Uterus (tissue), 2 donors: ENCODE results near the gene SGCG.

Experiments
- POLR2A ChIP-seq, 2 donors: fragments of 450-650 bp; IDR thresholded peaks; one replicate each; pipeline ENCODE4 v1.6.1; 2016; ENCODE audit warnings: antibody characterized with exemption in 2 of 2, mild to moderate bottlenecking in 1 of 2, moderate library complexity in 1 of 2
- TF ChIP-seq, protein P1 (sequence below), 4 experiments: fragments of 200-600 bp in 2 of 4; fragments of 450-650 bp in 2 of 4; sonication (generic) in 2 of 4; IDR thresholded peaks; one replicate each; pipeline ENCODE4 v1.5.1; 2016 to 2019; ENCODE audit warnings: antibody characterized with exemption in 4 of 4, mild to moderate bottlenecking in 2 of 4, moderate library complexity in 1 of 4

DNA sequence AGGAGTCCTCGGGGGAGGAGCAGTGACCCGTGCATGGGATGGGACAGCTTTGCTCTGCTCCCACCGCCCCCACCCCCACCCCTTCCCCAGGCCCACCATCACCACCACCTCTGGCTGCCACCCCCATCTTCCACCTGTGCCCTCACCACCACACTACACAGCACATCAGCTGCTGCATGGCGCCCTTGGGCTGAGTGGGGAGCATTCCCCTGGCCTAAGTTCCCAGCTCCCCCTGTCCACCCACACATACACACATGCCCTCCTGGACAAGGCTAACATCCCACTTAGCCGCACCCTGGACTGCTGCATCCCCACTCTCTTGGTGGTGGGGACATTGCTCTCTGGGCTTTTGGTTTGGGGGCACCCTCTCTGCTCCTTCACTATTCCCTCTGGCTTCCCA, 46.2 kb upstream of the SGCG start:
- no peak for TF ChIP-seq POLR2A (IDR thresholded peaks at IDR 0.05)
- TF ChIP-seq, protein P1, sequence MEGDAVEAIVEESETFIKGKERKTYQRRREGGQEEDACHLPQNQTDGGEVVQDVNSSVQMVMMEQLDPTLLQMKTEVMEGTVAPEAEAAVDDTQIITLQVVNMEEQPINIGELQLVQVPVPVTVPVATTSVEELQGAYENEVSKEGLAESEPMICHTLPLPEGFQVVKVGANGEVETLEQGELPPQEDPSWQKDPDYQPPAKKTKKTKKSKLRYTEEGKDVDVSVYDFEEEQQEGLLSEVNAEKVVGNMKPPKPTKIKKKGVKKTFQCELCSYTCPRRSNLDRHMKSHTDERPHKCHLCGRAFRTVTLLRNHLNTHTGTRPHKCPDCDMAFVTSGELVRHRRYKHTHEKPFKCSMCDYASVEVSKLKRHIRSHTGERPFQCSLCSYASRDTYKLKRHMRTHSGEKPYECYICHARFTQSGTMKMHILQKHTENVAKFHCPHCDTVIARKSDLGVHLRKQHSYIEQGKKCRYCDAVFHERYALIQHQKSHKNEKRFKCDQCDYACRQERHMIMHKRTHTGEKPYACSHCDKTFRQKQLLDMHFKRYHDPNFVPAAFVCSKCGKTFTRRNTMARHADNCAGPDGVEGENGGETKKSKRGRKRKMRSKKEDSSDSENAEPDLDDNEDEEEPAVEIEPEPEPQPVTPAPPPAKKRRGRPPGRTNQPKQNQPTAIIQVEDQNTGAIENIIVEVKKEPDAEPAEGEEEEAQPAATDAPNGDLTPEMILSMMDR (IDR thresholded peaks at IDR 0.05): no peak
